ENCODE results near the gene GRIK3.
"Not testable (repeated sequence)": the region's sequence is repeated elsewhere in the genome, so short reads cannot be mapped to it uniquely, and the experiment has no call there.

The GRIK3 gene

DNA sequence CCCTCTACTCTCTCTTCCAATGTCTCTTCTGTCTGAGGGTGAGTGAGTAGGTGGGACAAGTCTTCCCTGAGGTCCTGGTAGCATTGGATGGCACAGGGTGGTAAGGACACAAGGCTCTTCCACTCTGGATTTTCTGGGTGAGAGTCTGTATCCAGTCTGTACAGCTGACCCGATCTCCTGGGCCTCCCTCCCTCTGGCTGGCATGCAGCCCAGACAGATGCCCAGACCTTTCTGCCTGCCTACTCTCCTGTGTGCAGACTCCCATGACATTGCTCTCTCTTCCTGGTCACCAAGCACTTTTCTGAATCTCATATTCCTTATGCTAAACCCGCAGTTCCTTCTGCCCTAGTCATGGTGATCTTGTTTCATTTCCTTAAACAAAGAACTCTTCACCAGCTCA, 100.3 kb downstream of the GRIK3 start:
- DNase-seq: no peak

DNA sequence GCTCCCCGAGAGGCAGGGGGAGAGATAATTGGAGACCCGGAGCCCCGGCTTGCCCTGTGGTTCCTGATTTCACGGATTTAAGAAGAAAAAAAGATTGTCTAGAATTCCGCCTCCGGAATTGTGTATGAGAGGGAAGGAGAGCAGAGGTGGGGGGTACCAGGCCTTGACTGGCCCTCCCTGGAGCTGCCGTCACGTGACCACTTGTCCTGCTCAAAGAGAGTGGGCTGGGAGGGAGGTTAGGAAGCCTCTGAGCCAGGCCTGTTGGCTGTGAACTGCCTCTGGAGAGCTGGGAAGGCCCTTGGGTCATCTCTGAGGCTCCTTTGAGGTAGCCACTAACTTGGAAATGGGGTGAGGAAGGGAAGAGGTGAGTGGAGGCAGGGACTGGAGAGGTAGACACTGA, 106.5 kb downstream of the GRIK3 start:
- DNase-seq: no peak

DNA sequence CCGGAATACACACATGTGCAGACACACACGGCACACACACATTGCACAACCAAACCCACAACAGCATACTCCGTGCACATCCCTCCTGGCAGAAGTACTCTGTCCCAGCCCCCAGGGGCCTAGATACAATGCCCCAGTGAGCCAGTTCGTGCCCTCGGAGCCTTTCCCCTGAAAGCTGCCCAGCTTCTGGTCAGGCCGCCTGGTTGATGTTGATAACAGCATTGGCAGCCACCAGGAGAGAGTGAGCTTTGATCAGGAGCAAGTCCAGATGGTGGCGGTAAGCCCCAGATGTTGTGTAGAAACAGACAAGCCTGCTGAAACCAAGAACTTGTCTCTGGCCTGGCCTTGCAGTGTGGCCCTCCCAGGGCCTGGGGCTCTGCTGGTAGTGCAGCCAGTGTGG, 109.1 kb downstream of the GRIK3 start:
- DNase-seq: no peak

DNA sequence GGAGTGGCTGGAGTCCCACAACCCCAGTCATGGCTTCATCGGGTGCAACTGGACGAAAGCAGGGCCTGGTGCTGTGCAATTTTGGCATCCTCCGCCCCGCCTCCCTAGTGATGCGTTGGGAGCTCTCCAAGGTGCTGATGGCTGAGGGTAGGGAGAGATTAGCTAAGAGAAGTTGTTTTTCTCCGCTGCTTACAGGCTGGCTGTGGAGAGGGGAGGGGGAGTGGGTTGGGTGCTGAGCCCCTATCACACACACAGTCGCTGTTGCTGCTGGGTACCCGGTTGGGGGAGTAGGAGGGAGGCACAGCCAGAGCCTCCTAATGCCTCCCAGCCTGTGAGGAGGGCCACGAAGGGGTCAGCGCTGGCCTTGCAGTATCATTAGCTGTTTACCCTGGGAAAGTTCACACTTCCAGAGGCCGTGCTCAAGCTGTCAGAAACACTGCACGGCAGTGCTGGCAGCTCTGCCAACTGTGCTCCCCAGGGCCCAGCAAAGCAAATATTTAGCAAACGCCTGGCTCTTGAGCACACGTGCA, 110.0 kb downstream of the GRIK3 start:
- DNase-seq: no peak

DNA sequence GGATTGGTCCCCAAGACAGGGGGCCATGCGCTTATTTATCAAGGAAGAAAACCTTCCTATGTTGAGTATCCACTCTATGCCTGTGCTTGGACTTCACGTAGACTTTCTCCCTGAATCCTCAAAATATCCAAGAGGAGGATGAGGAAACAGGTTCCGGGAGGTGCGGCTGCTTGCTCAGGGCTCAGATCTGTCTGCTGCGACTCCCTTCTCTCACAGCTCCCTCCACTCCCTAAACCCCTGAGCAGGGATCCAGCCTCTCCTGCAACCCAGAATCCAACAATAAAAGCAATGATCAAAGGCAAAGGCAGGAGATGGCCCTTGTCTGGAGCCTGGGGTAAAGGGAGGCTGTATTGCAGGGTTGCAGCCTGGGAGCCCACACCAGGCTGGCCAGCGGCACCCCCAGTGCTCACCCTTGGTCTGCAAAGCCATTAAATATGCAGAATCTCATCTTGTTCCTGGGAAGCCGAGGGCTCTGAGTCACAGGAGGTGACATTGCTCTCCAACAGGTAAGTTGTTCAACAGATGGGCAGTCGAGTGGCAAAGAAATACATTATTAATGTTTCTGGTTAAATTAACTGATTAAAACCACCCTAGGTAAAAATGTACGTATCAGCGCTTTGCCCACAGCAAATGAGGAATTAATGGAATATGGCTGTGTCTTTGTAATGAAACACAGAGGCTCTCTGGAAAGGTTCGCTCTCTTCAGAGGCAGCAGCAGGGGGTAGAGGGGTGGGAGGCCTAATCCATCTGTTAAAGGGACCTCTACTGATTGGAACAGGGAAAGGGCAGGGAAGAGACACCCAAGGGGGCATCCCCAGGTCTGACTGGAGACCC, 111.5 kb downstream of the GRIK3 start:
- no peak for DNase-seq

DNA sequence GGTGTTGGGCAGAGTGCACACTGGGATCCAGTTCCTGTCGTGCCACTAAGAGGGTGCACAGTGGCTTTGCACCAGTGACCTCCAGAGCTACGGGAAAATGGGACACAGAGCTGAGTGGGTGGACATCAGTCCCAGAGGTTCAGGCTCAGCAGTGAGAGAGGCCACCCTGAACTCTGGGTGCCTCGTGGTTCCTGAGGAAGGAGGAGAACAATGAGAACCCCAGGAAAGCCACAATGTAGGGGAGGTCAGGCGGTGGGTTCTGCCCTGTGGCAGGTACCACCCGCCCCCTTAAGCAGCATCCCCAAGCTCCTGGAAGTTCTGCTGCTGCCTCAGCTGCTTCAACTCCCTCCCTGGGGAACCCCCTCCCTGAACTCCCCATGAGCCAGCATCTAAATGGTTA, 112.2 kb downstream of the GRIK3 start:
- DNase-seq: no peak

DNA sequence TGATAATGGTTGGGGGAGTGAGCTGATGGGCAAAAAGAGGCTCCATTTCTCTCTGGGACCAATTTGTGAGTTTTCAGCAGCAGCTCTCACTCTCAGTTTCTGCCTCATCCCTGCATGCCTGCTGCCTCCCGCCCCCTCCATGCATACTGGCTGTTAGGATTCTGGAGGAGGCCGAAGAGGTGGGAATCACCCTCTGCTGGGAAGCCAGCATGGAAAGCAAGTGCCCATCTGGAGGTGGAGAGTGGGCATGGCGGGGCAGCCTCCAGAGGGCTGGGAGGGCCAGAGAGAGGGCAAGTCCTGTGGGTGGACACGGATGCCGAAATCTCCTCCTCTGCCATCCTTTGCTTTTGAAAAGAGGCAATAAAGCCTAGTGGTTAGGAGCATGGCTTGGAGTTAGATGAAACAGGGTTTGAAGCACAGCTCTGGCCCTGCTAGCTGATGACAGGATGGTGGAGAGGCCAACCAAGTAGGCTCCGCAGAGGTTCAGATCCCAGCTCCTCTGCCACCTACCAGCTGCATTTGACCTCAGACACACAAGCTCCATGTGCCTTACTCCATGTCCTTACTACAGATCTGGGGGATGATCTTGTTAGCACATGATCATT, 113.4 kb downstream of the GRIK3 start:
- DNase-seq: no peak

DNA sequence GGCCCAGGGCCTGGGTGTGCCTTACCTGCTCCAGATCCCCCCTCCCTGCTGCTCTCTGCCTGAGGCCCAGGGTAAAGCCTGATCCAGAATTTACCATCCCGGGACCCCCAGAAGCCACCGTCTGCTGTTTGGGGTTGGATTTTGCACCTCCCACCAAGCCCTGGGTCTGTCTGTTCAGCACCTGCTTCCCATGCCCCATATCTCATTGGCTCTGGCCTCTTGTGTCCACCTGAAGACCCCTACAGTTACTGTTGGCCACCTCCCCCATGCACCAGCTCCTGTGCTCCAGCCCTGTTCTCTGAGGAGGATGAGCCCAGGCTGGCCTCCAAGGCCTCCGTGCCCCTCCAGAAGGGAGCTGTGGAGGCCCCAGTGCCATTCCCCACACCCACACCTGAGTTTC, 113.9 kb downstream of the GRIK3 start:
- DNase-seq: no peak

DNA sequence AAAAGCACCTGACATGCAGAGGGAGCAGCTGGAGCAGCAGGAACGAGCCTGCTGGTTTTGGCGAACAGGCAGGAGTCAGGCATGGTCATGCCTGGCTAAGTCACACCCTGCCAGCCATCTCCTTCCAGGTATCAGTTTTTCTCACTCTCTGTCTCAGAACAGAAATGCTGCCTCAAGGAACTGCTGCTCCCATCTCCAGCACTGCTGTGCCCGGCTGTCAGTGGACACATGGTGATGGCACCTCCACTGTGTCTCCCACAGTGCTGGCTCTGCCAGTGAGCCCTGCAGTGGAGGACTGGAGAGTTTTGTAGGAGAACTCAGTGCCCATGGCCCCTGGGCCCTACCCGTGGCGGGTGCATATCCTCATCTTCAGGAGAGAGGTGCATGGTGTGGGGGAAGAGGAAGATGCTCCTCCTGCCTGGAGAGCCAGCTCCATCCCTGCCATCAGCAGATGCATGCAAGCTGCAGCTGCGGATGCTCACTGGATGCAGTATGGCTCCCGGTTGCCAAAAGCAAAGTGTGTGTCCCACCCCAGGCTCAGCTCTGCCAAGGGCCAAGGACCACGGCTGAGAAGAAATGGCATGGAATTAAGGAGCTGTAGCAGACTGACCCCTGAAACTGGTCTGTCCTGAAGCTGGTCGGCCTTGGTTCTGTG, 114.7 kb downstream of the GRIK3 start:
- DNase-seq: no peak

DNA sequence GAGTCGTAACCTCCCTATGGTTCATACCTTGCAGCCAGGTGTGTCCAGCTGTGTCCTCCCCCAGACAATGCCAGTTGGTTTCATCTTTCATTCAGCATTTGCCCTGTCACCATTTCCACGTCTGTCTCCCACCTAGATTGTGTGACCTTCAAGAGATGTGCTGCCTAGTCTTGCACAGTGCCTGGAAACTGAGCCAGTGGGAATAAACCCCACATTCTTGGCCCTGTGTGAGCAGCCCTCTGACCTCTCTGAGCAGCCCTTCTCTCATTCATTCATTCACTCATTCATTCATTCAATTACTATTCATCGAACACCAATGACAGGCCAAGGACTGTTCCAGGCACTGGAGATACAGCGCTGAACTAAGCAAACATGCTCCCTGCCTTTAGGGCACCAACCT, 115.7 kb downstream of the GRIK3 start:
- DNase-seq: no peak

DNA sequence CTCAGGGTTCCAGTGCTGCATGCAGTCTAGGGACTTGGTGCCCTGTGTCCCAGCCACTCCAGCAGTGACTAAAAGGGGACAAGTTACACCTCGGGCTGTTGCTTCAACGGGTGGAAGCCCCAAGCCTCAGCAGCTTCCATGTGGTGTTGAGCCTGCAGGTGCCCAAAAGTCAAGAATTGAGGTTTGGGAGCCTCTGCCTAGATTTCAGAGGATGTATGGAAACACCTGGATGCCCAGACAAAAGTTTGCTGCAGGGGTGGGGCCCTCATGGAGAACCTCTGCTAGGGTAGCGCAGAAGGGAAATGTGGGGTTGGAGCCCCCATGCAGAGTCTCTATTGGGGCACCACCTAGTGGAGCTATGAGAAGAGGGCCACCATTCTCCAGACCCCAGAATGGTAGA, 117.8 kb downstream of the GRIK3 start:
- not testable (repeated sequence) for DNase-seq

DNA sequence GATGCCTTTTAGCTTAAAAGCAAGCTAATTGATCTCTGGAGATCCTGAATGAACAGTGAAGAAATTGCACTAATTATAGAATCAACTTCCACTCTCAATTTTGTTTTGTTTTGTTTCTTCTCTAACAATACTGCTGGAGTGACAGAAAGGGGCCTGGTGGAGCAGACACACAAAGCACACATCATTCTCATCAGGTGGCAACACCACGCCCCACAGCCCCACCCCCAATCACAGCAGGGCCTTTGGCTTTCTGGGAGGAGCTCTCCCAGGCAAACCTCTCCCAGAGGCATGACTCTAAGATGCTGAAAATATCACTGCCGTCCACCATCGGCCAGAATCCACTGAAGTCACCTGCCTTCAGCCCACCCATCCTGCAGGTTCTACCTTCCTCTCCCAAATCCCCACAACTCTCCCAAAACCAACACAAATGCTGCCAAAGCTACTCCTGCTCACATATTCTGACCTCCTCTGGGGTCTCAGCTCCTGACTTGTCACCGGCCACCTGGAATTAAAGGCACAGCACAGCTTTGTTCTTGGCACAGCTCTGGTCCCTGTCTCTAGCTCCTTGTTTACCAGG, 120.7 kb downstream of the GRIK3 start:
- DNase-seq: no peak

DNA sequence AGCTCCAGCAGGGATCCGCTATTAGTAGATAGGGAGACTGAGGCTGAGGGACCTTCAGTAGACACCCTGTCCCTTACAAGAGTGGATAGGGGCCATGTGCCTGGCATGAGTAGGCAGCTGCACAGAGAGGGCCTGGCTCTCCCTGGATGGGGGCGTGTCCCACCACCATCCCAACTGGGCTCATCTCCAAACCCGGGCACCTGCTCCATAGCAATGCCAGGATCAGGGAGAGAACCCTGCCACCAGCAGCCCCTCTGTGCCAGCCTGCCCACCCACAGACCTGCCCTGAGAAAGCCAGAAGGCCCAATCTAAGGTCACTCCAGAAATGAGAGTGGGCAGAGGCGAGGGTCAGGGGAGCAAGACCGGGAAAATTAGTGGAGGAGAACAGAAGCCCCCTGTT, 121.3 kb downstream of the GRIK3 start:
- no peak for DNase-seq

DNA sequence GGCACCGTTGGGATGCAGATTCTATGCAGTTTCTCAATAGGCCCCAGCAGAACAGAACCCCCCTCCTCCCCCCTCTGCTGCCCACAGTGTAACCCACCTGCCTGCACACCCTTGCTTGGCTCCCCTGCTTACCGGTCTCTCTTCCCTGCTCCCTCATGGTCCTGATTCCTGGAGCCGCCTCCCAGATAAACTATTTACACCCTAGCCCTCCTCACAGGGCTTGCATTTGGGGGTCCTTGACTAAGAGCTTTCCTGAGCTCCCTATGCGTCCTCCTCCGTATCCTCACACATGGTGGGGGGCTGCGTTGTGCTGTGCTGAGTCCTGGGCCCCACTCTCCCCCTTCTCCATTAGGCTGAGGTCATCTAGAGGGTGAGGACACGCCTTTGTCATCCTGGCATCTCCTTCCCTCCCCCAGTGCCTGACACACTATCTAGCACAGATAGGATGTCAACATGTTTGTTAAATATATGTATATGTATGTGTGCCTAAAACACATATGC, 121.9 kb downstream of the GRIK3 start:
- DNase-seq: no peak

DNA sequence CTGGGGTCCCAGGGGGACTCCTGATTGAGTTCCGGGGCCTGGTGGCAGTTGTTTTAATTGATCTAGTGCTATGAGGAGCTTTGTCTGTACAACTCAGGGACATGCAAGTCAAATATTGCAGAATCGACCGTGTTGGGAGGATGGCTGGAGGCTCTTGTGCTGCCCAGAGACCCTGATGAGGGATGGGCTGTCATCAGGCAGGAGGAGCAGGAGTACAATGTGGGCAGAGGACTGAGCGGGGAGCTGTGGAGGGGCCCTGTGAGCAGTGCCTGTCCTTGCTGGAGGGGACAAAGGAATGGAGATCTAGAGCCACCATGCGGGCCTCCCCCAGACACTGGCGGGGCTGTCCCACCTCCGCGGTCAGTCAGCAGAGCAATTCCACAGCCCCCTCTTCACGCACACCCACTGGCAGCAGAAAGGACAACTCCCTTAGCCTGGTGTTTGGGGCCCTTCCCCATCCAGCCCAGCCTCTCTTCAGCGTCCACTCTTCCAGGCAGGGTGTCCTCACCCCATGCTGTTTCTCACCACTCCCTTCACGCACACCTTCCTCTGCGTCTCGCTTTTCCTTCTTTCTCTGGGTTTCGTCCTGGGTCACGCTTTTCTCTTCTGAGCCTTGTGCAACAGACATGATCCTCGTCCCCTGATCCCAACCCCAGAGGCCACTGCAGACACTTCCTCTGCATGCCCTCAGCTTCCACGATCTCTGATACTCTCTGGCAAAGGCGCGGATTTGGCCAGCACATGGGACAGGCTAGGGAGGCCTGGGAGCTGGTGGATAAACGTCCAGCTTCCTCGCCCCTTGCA, 122.6 kb downstream of the GRIK3 start:
- no peak for DNase-seq

DNA sequence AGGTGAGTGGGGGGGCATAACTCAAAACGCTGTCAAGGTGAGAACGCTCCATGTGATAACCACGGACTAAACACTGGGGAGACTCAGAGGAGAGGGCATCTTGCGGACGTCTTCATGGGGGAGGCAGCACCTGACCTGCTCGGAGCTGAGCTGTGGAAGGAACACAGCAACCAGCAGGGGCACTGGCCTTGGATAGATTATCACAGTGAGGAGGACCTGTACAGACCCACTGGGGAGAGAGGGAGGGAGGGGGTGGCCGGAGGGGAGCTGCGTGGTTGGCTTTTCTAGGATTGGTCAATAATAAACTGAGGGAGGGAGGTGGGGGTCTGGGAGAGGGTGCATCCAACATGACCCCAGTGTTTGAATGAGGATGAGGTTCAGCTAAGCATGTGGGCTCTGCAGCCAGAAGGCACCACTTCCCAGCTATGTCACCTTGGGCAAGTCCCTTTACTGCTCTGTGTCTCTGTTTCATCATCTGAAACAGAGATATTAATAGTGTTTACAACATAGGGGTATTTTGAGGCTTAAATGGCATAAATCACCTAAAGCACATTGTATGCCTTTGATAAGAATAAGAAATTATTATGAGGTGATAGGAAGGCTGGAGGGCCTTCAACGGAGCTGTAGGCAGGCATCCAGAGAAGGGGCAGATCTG, 123.3 kb downstream of the GRIK3 start:
- DNase-seq: no peak

DNA sequence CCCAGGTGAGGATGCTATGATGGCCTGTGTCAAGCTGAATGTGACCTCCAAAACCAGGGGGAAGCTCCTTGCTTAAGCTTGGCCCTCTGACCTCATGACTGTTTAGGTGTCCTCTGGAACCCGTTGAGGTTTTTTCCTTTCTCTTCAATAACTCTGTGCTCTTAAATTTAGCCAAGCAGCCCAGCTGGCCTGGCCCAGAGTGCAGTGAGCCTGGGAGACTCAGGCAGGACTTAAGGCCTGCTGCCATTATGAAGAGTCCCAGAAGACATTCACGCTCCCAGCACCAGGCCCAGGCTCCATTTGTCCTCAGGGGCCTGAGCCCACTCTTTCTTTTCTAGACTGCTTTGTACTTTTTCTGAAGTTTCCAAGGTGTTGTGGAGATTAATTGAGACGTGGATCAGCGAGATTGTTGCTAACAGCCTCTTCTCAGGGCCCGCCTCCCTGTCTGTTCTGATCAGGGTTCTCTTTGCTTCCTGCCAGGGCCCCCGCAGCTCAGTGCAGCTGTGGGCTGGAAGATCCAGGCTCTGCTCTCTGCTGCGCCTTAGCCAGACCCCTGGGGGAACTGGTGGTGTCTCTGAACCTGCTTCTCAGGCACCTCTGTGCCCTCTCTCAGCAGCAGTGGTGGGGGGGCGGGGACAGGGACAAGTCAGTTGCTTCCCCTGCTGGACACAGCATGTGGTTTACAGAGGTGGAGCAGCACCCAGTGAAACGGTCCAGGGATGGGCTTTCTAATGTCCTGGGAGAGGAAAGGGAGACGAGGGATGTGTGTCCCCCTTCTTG, 124.2 kb downstream of the GRIK3 start:
- no peak for DNase-seq

DNA sequence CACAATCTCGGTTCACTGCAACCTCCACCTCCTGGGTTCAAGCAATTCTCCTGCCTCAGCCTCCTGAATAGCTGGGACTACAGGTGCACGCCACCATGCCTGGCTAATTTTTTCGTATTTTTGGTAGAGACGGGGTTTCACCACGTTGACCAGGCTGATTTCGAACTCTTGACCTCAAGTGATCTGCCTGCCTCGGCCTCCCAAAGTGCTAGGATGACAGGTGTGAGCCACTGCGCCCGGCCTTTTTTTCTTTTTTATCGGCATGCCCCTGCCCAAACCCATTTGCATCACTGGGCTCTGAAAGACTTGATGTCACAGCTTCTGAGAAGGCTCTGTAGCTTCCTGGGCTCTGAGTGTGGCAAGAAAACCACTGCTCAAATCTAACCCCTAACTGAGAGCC, 125.0 kb downstream of the GRIK3 start:
- DNase-seq: not testable (repeated sequence)

DNA sequence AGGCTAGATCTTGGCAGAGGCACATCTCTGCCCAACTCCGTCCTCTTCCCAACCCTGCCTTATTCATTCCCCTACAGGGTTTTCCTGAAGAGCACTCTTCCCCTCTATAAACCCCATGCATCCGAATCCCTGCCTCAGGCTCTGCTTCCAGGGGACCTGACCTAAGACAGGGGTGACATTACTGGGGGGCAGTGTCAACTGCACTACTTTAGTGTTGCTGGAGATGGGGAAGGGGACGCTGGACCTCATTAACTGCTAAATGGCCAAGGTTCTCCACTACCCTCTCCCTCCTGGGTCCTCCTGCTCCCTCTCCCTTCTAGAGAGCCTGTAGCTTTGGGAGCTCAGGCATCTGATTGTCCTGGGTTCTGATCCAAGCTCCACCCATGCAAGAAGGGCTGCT, 126.2 kb downstream of the GRIK3 start:
- no peak for DNase-seq

DNA sequence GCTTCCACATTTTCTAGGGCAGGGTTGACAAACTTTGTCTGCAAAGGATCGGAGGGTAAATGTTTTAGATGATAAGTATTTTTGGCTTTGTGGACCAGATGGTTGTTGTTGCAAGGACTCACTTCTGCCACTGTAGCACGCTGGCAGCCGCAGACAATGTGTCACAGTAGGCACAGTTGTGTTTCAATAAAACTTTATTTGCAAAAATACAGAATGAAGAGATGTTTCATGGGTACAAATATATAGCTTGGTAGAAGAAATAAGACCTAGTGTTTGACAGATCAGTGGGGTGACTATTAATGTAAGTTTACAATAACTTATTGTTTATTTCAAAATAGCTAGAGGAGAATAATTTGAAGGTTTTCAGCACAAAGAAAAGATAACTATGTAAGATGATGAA, 127.8 kb downstream of the GRIK3 start:
- no peak for DNase-seq

DNA sequence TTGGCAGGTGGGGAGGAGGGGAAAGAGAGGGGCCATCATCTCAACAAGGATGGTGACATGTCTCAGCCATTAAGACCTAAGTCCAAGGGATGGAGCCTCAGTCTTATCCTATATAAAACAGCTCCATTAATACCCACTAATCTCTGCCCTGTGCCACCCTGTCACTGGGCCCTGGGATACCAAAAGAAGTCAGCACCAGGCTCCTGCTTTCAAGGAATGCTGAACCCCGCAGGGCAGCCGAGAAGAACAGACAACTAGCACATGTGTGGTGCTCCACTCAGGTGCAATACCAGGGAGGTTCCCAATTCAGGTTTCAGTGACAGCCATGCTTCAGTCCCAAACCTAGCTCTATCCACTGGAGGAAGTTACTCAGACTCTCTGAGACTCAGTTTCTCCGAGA, 128.4 kb downstream of the GRIK3 start:
- no peak for DNase-seq

Measured in SW 1271 (cell line).